H9 (cell line): ENCODE data around the gene NTMT1. TPM values are rescaled to one million over a fixed set of nuclear protein-coding genes. Genes with fewer than 3 reads are reported as not detected.

ENCODE experiments used
- DNase-seq: peaks from one replicate; pipeline ENCODE4 v3.0.0-alpha.2; 2017
- H2AFZ ChIP-seq: one replicate; pipeline ENCODE4 v1.6.1; 2013; ENCODE audit warnings: mild to moderate bottlenecking, low read length, control low read depth, moderate library complexity
- H2AK5ac ChIP-seq: 2 replicates; pipeline ENCODE4 v1.6.1; 2013; ENCODE audit warnings: low read length, control low read depth, mixed read lengths; ENCODE audit not compliant: insufficient read length
- H2BK120ac ChIP-seq: one replicate; pipeline ENCODE4 v1.6.1; 2013; ENCODE audit warnings: low read depth, mild to moderate bottlenecking, low read length, control low read depth, inconsistent platforms; ENCODE audit not compliant: poor library complexity, severe bottlenecking
- H2BK12ac ChIP-seq: 2 replicates; pipeline ENCODE4 v1.6.1; 2013; ENCODE audit warnings: low read length, control low read depth, mixed read lengths, low read depth; ENCODE audit not compliant: insufficient read length
- H2BK15ac ChIP-seq: 2 replicates; pipeline ENCODE4 v1.6.1; 2013; ENCODE audit warnings: low read depth, low read length, control low read depth
- H2BK20ac ChIP-seq: one replicate; pipeline ENCODE4 v1.6.1; 2013; ENCODE audit warnings: low read depth, mild to moderate bottlenecking, low read length, control low read depth, inconsistent platforms; ENCODE audit not compliant: poor library complexity, severe bottlenecking
- H2BK5ac ChIP-seq: 2 replicates; pipeline ENCODE4 v1.6.1; 2013; ENCODE audit warnings: low read length, control low read depth, mixed read lengths; ENCODE audit not compliant: insufficient read length
- H3K14ac ChIP-seq: 2 replicates; pipeline ENCODE4 v1.6.1; 2013; ENCODE audit warnings: low read length, control low read depth; ENCODE audit not compliant: insufficient read depth
- H3K18ac ChIP-seq: 2 replicates; pipeline ENCODE4 v1.6.1; 2013; ENCODE audit warnings: low read depth, mild to moderate bottlenecking, mixed read lengths, low read length, control low read depth; ENCODE audit not compliant: insufficient read length
- H3K23ac ChIP-seq: 2 replicates; pipeline ENCODE4 v1.6.1; 2013; ENCODE audit warnings: low read length, control low read depth, mixed read lengths, low read depth; ENCODE audit not compliant: insufficient read length
- H3K23me2 ChIP-seq: 2 replicates; pipeline ENCODE4 v1.6.1; 2013; ENCODE audit warnings: low read depth, mild to moderate bottlenecking, mixed read lengths, low read length, control low read depth; ENCODE audit not compliant: insufficient read length, poor library complexity, severe bottlenecking
- H3K27ac ChIP-seq: 2 replicates; pipeline ENCODE4 v1.5.1; 2013; ENCODE audit warnings: low read length, control low read depth, mixed read lengths, low read depth; ENCODE audit not compliant: insufficient read length
- H3K27me3 ChIP-seq: 2 replicates; pipeline ENCODE4 v1.6.1; 2013; ENCODE audit warnings: low read length, control low read depth, inconsistent platforms; ENCODE audit not compliant: insufficient read depth
- H3K4ac ChIP-seq: 2 replicates; pipeline ENCODE4 v1.6.1; 2013; ENCODE audit warnings: low read depth, mild to moderate bottlenecking, control low read depth, inconsistent platforms, low read length, moderate library complexity
- H3K4me1 ChIP-seq: 2 replicates; pipeline ENCODE4 v1.6.1; 2013; ENCODE audit warnings: low read length, control low read depth, inconsistent platforms; ENCODE audit not compliant: insufficient read depth
- H3K4me2 ChIP-seq: 2 replicates; pipeline ENCODE4 v1.6.1; 2013; ENCODE audit warnings: low read length, control low read depth, mixed read lengths; ENCODE audit not compliant: insufficient read length, insufficient read depth
- H3K56ac ChIP-seq: 2 replicates; pipeline ENCODE4 v1.6.1; 2013; ENCODE audit warnings: low read depth, mild to moderate bottlenecking, mixed read lengths, low read length, control low read depth; ENCODE audit not compliant: insufficient read length
- H3K79me1 ChIP-seq: 2 replicates; pipeline ENCODE4 v1.6.1; 2013; ENCODE audit warnings: low read depth, mild to moderate bottlenecking, moderate library complexity, low read length, control low read depth, inconsistent platforms; ENCODE audit not compliant: insufficient read depth, poor library complexity, severe bottlenecking
- H3K79me2 ChIP-seq: 2 replicates; pipeline ENCODE4 v1.6.1; 2013; ENCODE audit warnings: low read length, control low read depth, inconsistent platforms; ENCODE audit not compliant: insufficient read depth
- H3K9ac ChIP-seq: 2 replicates; pipeline ENCODE4 v1.6.1; 2013; ENCODE audit warnings: low read length, control low read depth, mixed read lengths; ENCODE audit not compliant: insufficient read length; ENCODE audit errors: extremely low read depth
- H3K9me3 ChIP-seq: one replicate; pipeline ENCODE4 v1.6.1; 2013; ENCODE audit warnings: low read depth, low read length, inconsistent platforms; ENCODE audit not compliant: control insufficient read depth
- H3T11ph ChIP-seq: one replicate; pipeline ENCODE4 v1.6.1; 2013; ENCODE audit warnings: mild to moderate bottlenecking, low read length, control low read depth, inconsistent platforms
- H4K20me1 ChIP-seq: one replicate; pipeline ENCODE4 v1.6.1; 2013; ENCODE audit not compliant: control insufficient read depth, insufficient read length, insufficient read depth
- H4K5ac ChIP-seq: 2 replicates; pipeline ENCODE4 v1.6.1; 2013; ENCODE audit warnings: low read depth, mild to moderate bottlenecking, mixed read lengths, low read length, control low read depth; ENCODE audit not compliant: insufficient read length
- H4K8ac ChIP-seq: replicated peaks from 2 replicates; pipeline ENCODE4 v1.6.1; 2013; ENCODE audit warnings: low read length, control low read depth, mixed read lengths, low read depth; ENCODE audit not compliant: insufficient read length
- H4K91ac ChIP-seq: 2 replicates; pipeline ENCODE4 v1.6.1; 2013; ENCODE audit warnings: low read depth, mild to moderate bottlenecking, moderate library complexity, mixed read lengths, low read length, control low read depth; ENCODE audit not compliant: insufficient read length
- H3K27ac Mint-ChIP-seq, 3 experiments: 2 replicates in 2 of 3; 3 replicates in 1 of 3; pipeline ENCODE4 v1.8.0; 2020 to 2021; ENCODE audit warnings: mixed read lengths in 3 of 3, mild to moderate bottlenecking in 1 of 3, moderate library complexity in 1 of 3
- H3K27me3 Mint-ChIP-seq: 2 replicates; pipeline ENCODE4 v1.8.0; 2021; ENCODE audit warnings: low read depth, mild to moderate bottlenecking, moderate library complexity, mixed read lengths
- H3K36me3 Mint-ChIP-seq, 3 experiments: 2 replicates in 2 of 3; 3 replicates in 1 of 3; pipeline ENCODE4 v1.8.0; 2020 to 2021; ENCODE audit warnings: low read depth in 3 of 3, mixed read lengths in 3 of 3; ENCODE audit not compliant: insufficient read depth in 1 of 3
- H3K4me1 Mint-ChIP-seq, 2 experiments: 2 replicates each; pipeline ENCODE4 v1.8.0; 2020; ENCODE audit warnings: mixed read lengths in 2 of 2
- H3K4me3 Mint-ChIP-seq, 2 experiments: 2 replicates in 1 of 2; 3 replicates in 1 of 2; pipeline ENCODE4 v1.8.0; 2020 to 2021; ENCODE audit warnings: mild to moderate bottlenecking in 2 of 2, mixed read lengths in 2 of 2, moderate library complexity in 1 of 2
- H3K9me3 Mint-ChIP-seq, 2 experiments: 2 replicates in 1 of 2; 3 replicates in 1 of 2; pipeline ENCODE4 v1.8.0; 2020; ENCODE audit warnings: mild to moderate bottlenecking in 2 of 2, mixed read lengths in 2 of 2, moderate library complexity in 1 of 2
- WGBS: extraction: QIAGEN DNeasy Blood & Tissue Kit; methylation state at CpG from one replicate; pipeline ENCODE4 v1.1.7; 2013; ENCODE audit warnings: missing lambda C conversion rate, low lambda C conversion rate, mixed read lengths; ENCODE audit not compliant: insufficient read length; ENCODE audit errors: extremely low coverage; 5-methylcytosine and 5-hydroxymethylcytosine counted together
- total RNA-seq: library from RNA; stranded (reverse); gene quantifications from 2 replicates; pipeline ENCODE4 v1.2.1, GENCODE V29; 2021
- TF ChIP-seq, protein P1 (sequence below): fragments of 200-600 bp; sonication (generic); conservative IDR thresholded peaks from 3 replicates; pipeline ENCODE4 v1.8.0; 2021; ENCODE audit warnings: antibody characterized with exemption, mild to moderate bottlenecking

NTMT1 gene
- total RNA-seq, 1 experiment from 2014 or later: 57.9 TPM

GRCh38 chr9:129665389-129665775, 39.4 kb downstream of the NTMT1 start, which contains the start of gene PRRX2:
TSS of gene PRRX2 (plus strand) at chr9:129665647. CDS start at chr9:129665868, 221 bp downstream.
- Histone ChIP-seq H4K5ac (no peak within 1 kb of the TSS), H3K56ac (no peak within 1 kb of the TSS), H3K27me3 (no peaks in the 10 kb centered on the region; the same call in 1 of the 2 replicates), H4K91ac (no peak within 1 kb of the TSS), H2BK12ac (no peak within 1 kb of the TSS), H3K18ac (no peak within 1 kb of the TSS), H2BK15ac (no peak within 1 kb of the TSS), H2BK5ac (no peak within 1 kb of the TSS), H3K23ac (no peak within 1 kb of the TSS), H3K14ac (no peak within 1 kb of the TSS), H3K79me2 (no peaks in the 10 kb centered on the region), H3K9ac (no peak within 1 kb of the TSS), H2BK120ac (no peak within 1 kb of the TSS), H3K4ac (no peak within 1 kb of the TSS), H4K20me1 (no peaks in the 10 kb centered on the region), H2BK20ac (no peak within 1 kb of the TSS), H2AFZ (no peak within 1 kb of the TSS), H3K23me2 (peaks cover 3% of the 10 kb centered on the region), H3K9me3 (no peaks in the 10 kb centered on the region), H3K4me2 (peak within 1 kb of the TSS; percentile 51), H3K4me1 (no peaks in the 10 kb centered on the region; the same call in 1 of the 2 replicates), H3K79me1 (no peaks in the 10 kb centered on the region), H3T11ph (no peak within 1 kb of the TSS), H2AK5ac (no peak within 1 kb of the TSS), H3K27ac (no peak within 1 kb of the TSS), H4K8ac (no peak within 1 kb of the TSS)
- H3K36me3 Mint-ChIP-seq: no peaks in the 10 kb centered on the region; a peak in 1 of 7 replicates
- peaks cover 16 to 20% of the 10 kb centered on the region in 2 experiments for H3K4me1 Mint-ChIP-seq
- peaks cover 62% of the 10 kb centered on the region for H3K27me3 Mint-ChIP-seq
- no CpG with 5 or more reads among the region's 37 CpGs for WGBS
- no peak for DNase-seq
- H3K9me3 Mint-ChIP-seq: peaks cover 0 to 3% of the 10 kb centered on the region in 2 experiments; a peak in 3 of 5 replicates
- TF ChIP-seq, protein P1, sequence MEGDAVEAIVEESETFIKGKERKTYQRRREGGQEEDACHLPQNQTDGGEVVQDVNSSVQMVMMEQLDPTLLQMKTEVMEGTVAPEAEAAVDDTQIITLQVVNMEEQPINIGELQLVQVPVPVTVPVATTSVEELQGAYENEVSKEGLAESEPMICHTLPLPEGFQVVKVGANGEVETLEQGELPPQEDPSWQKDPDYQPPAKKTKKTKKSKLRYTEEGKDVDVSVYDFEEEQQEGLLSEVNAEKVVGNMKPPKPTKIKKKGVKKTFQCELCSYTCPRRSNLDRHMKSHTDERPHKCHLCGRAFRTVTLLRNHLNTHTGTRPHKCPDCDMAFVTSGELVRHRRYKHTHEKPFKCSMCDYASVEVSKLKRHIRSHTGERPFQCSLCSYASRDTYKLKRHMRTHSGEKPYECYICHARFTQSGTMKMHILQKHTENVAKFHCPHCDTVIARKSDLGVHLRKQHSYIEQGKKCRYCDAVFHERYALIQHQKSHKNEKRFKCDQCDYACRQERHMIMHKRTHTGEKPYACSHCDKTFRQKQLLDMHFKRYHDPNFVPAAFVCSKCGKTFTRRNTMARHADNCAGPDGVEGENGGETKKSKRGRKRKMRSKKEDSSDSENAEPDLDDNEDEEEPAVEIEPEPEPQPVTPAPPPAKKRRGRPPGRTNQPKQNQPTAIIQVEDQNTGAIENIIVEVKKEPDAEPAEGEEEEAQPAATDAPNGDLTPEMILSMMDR: no peak
- H3K4me3 Mint-ChIP-seq: peak within 1 kb of the TSS; percentile 60 to 80
- H3K27ac Mint-ChIP-seq: no peak within 1 kb of the TSS
